ENCODE results near the gene PODXL.
A peak's percentile ranks its signal among the peaks of the same experiment; 100 is the strongest.

Gene PODXL

DNA sequence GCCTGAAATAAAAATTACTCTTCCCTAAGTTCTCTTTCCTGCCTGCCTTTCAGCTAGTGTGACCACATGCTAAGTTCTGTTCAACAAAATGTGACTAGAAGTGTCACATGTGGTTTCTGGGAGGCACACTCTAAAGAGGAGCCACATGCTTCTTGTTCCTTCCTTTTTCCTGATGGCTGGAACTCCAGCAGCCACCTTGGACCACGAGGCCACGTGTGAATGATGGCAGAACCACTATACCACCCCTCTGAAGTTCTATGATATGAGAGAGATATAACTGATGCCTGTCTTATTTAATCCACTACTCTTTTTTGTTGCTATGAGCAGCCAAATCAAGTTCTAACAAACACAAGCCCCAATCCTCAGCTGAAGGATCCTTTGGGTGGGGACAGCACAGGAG lies 8.1 kb downstream of the PODXL start:
- DNase-seq (ENCODE audit: extremely low read depth, low read depth) = no peak
- TF ChIP-seq, protein P1, sequence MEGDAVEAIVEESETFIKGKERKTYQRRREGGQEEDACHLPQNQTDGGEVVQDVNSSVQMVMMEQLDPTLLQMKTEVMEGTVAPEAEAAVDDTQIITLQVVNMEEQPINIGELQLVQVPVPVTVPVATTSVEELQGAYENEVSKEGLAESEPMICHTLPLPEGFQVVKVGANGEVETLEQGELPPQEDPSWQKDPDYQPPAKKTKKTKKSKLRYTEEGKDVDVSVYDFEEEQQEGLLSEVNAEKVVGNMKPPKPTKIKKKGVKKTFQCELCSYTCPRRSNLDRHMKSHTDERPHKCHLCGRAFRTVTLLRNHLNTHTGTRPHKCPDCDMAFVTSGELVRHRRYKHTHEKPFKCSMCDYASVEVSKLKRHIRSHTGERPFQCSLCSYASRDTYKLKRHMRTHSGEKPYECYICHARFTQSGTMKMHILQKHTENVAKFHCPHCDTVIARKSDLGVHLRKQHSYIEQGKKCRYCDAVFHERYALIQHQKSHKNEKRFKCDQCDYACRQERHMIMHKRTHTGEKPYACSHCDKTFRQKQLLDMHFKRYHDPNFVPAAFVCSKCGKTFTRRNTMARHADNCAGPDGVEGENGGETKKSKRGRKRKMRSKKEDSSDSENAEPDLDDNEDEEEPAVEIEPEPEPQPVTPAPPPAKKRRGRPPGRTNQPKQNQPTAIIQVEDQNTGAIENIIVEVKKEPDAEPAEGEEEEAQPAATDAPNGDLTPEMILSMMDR (IDR thresholded peaks at IDR 0.05; ENCODE audit: low read depth, low read length, missing control alignments) = no peak
- H3K4me3 ChIP-seq (replicated peaks; ENCODE audit: low read depth, low read length) = no peak overlapping the region

- no peak for DNase-seq (ENCODE audit: extremely low read depth, low read depth)
- TF ChIP-seq, protein P1 (IDR thresholded peaks at IDR 0.05; ENCODE audit: low read depth, low read length, missing control alignments) = no peak
- no peak overlapping the region for H3K4me3 ChIP-seq (replicated peaks; ENCODE audit: low read depth, low read length)
Observed at GRCh38 chr7:131547589-131547988, 8.8 kb downstream of the PODXL start.

GRCh38 chr7:131546583-131547141 lies 9.8 kb downstream of the PODXL start:
- TF ChIP-seq, protein P1 (IDR thresholded peaks at IDR 0.05; ENCODE audit: low read depth, low read length, missing control alignments) = peak; percentile 96
- H3K4me3 ChIP-seq (replicated peaks; ENCODE audit: low read depth, low read length) = no peak overlapping the region
- DNase-seq (ENCODE audit: extremely low read depth, low read depth) = no peak

DNA sequence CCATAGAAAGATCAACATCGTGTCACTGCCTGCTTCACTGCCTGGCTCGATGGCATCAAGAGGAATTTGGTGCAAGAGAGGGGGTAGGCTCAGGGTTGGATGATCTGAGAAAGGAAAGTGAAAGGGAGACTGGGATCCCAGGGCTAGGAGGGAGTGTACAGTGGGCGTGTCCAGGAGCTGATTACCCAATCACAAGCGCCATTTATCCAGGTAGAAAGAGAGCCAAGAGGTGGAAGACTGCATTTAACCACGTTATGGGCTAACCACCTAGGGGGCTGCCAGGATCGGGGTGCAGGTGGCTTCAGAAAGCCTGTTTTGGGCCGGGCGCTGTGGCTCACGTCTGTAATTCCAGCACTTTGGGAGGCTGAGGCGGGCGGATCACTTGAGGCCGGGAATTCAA lies 10.3 kb downstream of the PODXL start:
- no peak for DNase-seq (ENCODE audit: extremely low read depth, low read depth)
- TF ChIP-seq, protein P1 (IDR thresholded peaks at IDR 0.05; ENCODE audit: low read depth, low read length, missing control alignments) = no peak

DNA sequence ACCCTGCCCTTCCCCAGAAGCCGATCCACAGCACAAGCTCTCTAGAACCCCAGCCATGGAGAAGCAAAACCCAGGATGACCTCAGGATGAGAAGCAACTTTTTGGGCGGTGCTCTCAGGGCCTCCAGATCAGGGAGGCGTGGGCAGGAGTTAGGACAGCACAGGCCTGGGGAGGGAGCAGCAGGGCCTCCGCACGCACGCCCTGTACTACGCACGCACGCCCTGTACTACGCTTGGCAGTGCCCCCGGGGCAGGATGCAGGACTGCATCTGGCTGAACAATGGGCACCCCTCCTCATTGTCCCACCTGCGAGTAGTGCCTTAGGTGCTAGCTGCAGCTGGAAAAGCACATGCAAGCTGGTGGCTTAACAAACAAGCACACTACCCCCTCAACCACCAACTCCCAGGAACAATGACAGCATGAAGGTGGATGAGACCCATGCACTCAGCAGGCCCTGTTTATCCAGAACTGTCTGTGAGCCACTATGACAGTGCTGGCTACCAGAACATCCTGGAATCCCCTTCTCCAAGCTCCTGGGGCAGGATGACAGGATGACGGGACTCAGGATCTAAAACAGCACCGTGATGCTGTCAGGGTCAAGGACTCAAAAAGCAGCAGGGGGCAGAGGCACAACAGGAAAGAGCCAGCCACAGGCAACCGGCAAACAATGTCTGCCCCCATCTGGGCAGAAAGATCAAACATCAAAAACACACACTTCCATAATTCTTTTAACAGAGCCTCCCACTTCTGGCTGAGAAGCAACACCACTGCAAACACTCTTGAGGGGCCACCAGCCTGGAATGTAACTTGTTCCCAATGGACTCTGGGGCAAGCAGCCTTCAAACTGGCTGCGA lies 11.8 kb downstream of the PODXL start:
- TF ChIP-seq, protein P1 (IDR thresholded peaks at IDR 0.05; ENCODE audit: low read depth, low read length, missing control alignments) = peak; percentile 27
- no peak overlapping the region for H3K4me3 ChIP-seq (replicated peaks; ENCODE audit: low read depth, low read length)
- no peak for DNase-seq (ENCODE audit: extremely low read depth, low read depth)

More for the DNA sequence above, 10.3 kb downstream of the PODXL start:
- no peak overlapping the region for H3K4me3 ChIP-seq (replicated peaks; ENCODE audit: low read depth, low read length)

- no peak overlapping the region for H3K4me3 ChIP-seq (replicated peaks; ENCODE audit: low read depth, low read length)
- DNase-seq (ENCODE audit: extremely low read depth, low read depth) = no peak
- TF ChIP-seq, protein P1 (IDR thresholded peaks at IDR 0.05; ENCODE audit: low read depth, low read length, missing control alignments) = no peak
Observed at GRCh38 chr7:131544021-131544420, 12.4 kb downstream of the PODXL start.

Measured in HFF-Myc (cell line).